Loucy (cell line): ENCODE results near the gene PROX1.

Experiments
- H2AFZ ChIP-seq: fragments of 200-600 bp; sonication (generic); 2 replicates; pipeline ENCODE4 v1.6.0; 2016; ENCODE audit warnings: antibody characterized with exemption, mild to moderate bottlenecking, low read length, moderate library complexity
- H3F3A ChIP-seq: fragments of 200-600 bp; 2 replicates; pipeline ENCODE4 v1.6.0; 2016; ENCODE audit warnings: antibody characterized with exemption, low read depth, mild to moderate bottlenecking
- H3K27me3 ChIP-seq: fragments of 200-600 bp; sonication (generic); 2 replicates; pipeline ENCODE4 v1.6.1; 2014; ENCODE audit warnings: low read length, mild to moderate bottlenecking; ENCODE audit not compliant: insufficient read depth, poor library complexity, severe bottlenecking
- H3K36me3 ChIP-seq: fragments of 200-600 bp; sonication (generic); 2 replicates; pipeline ENCODE4 v1.6.1; 2016; ENCODE audit warnings: low read length; ENCODE audit not compliant: insufficient read depth
- H3K4me1 ChIP-seq: fragments of 200-600 bp; sonication (generic); 2 replicates; pipeline ENCODE4 v1.5.1; 2014; ENCODE audit warnings: low read length, mild to moderate bottlenecking; ENCODE audit not compliant: insufficient read depth, poor library complexity, severe bottlenecking
- H3K4me2 ChIP-seq: fragments of 200-600 bp; sonication (generic); 2 replicates; pipeline ENCODE4 v1.6.0; 2014; ENCODE audit warnings: antibody characterized with exemption, low read length, low read depth, mild to moderate bottlenecking; ENCODE audit not compliant: poor library complexity, severe bottlenecking
- H3K4me3 ChIP-seq: fragments of 200-600 bp; sonication (generic); 2 replicates; pipeline ENCODE4 v1.5.1; 2014; ENCODE audit warnings: low read length, mild to moderate bottlenecking, mixed read lengths; ENCODE audit not compliant: poor library complexity, severe bottlenecking
- H3K79me2 ChIP-seq: fragments of 200-600 bp; sonication (generic); 2 replicates; pipeline ENCODE4 v1.6.1; 2014; ENCODE audit warnings: low read length; ENCODE audit not compliant: insufficient read depth
- H3K9ac ChIP-seq: fragments of 200-600 bp; sonication (generic); 2 replicates; pipeline ENCODE4 v1.6.0; 2014; ENCODE audit warnings: mild to moderate bottlenecking, low read depth, low read length, moderate library complexity; ENCODE audit not compliant: poor library complexity, severe bottlenecking
- H3K9me2 ChIP-seq: fragments of 200-600 bp; sonication (generic); replicated peaks from 2 replicates; pipeline ENCODE4 v1.6.1; 2016; ENCODE audit warnings: low read depth, low read length, mixed read lengths
- H3K9me3 ChIP-seq: fragments of 200-600 bp; sonication (generic); 2 replicates; pipeline ENCODE4 v1.6.1; 2014; ENCODE audit warnings: mild to moderate bottlenecking, antibody characterized with exemption, low read length, low read depth; ENCODE audit not compliant: insufficient read depth
- H4K20me1 ChIP-seq: fragments of 200-600 bp; sonication (generic); 2 replicates; pipeline ENCODE4 v1.6.0; 2014; ENCODE audit warnings: antibody characterized with exemption, low read length, mild to moderate bottlenecking; ENCODE audit not compliant: insufficient read depth, poor library complexity, severe bottlenecking
- EZH2phosphoT487 ChIP-seq: fragments of 200-600 bp; IDR thresholded peaks from 2 replicates; pipeline ENCODE4 v1.6.1; 2018; ENCODE audit warnings: antibody characterized with exemption, mild to moderate bottlenecking, moderate library complexity, borderline replicate concordance
- TF ChIP-seq, protein P1 (sequence below): fragments of 200-600 bp; sonication (generic); conservative IDR thresholded peaks from 2 replicates; pipeline ENCODE4 v1.5.1; 2014; ENCODE audit warnings: mild to moderate bottlenecking, antibody characterized with exemption, low read length

The PROX1 gene

DNA sequence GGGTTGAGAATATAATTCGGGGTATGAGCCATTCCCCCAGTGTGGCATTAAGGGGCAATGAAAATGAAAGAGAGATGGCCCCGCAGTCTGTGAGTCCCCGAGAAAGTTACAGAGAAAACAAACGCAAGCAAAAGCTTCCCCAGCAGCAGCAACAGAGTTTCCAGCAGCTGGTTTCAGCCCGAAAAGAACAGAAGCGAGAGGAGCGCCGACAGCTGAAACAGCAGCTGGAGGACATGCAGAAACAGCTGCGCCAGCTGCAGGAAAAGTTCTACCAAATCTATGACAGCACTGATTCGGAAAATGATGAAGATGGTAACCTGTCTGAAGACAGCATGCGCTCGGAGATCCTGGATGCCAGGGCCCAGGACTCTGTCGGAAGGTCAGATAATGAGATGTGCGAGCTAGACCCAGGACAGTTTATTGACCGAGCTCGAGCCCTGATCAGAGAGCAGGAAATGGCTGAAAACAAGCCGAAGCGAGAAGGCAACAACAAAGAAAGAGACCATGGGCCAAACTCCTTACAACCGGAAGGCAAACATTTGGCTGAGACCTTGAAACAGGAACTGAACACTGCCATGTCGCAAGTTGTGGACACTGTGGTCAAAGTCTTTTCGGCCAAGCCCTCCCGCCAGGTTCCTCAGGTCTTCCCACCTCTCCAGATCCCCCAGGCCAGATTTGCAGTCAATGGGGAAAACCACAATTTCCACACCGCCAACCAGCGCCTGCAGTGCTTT lies 9.4 kb downstream of the PROX1 start:
- no peaks in the 10 kb centered on the region for H3K27me3 ChIP-seq
- H3F3A ChIP-seq = no peaks in the 10 kb centered on the region
- TF ChIP-seq, protein P1, sequence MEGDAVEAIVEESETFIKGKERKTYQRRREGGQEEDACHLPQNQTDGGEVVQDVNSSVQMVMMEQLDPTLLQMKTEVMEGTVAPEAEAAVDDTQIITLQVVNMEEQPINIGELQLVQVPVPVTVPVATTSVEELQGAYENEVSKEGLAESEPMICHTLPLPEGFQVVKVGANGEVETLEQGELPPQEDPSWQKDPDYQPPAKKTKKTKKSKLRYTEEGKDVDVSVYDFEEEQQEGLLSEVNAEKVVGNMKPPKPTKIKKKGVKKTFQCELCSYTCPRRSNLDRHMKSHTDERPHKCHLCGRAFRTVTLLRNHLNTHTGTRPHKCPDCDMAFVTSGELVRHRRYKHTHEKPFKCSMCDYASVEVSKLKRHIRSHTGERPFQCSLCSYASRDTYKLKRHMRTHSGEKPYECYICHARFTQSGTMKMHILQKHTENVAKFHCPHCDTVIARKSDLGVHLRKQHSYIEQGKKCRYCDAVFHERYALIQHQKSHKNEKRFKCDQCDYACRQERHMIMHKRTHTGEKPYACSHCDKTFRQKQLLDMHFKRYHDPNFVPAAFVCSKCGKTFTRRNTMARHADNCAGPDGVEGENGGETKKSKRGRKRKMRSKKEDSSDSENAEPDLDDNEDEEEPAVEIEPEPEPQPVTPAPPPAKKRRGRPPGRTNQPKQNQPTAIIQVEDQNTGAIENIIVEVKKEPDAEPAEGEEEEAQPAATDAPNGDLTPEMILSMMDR = no peak
- no peak for TF ChIP-seq EZH2phosphoT487
- H3K9ac ChIP-seq = no peak overlapping the region
- no peak overlapping the region for H2AFZ ChIP-seq
- H3K4me2 ChIP-seq = no peak overlapping the region
- no peaks in the 10 kb centered on the region for H3K4me1 ChIP-seq
- no peaks in the 10 kb centered on the region for H3K79me2 ChIP-seq
- no peaks in the 10 kb centered on the region for H4K20me1 ChIP-seq
- no peaks in the 10 kb centered on the region for H3K9me2 ChIP-seq
- H3K4me3 ChIP-seq = no peak overlapping the region
- no peaks in the 10 kb centered on the region for H3K36me3 ChIP-seq
- no peaks in the 10 kb centered on the region for H3K9me3 ChIP-seq

DNA sequence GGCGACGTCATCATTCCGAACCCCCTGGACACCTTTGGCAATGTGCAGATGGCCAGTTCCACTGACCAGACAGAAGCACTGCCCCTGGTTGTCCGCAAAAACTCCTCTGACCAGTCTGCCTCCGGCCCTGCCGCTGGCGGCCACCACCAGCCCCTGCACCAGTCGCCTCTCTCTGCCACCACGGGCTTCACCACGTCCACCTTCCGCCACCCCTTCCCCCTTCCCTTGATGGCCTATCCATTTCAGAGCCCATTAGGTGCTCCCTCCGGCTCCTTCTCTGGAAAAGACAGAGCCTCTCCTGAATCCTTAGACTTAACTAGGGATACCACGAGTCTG lies 10.0 kb downstream of the PROX1 start:
- Histone ChIP-seq H3K4me2 (no peak overlapping the region), H3K79me2 (no peaks in the 10 kb centered on the region), H3K27me3 (no peaks in the 10 kb centered on the region), H3K36me3 (no peaks in the 10 kb centered on the region), H3K9me2 (no peaks in the 10 kb centered on the region), H3F3A (no peaks in the 10 kb centered on the region), H3K4me3 (no peak overlapping the region), H3K9me3 (no peaks in the 10 kb centered on the region), H4K20me1 (no peaks in the 10 kb centered on the region), H2AFZ (no peak overlapping the region), H3K9ac (no peak overlapping the region), H3K4me1 (no peaks in the 10 kb centered on the region)
- TF ChIP-seq EZH2phosphoT487 = no peak
- TF ChIP-seq, protein P1 = no peak

GRCh38 chr1:213998785-213999184 lies 11.0 kb downstream of the PROX1 start:
- TF ChIP-seq, protein P1 = no peak
- TF ChIP-seq EZH2phosphoT487 = no peak
- no peak overlapping the region for H3K9ac ChIP-seq
- H3K4me2 ChIP-seq = no peak overlapping the region
- H4K20me1 ChIP-seq = no peaks in the 10 kb centered on the region
- H3K9me2 ChIP-seq = no peaks in the 10 kb centered on the region
- no peaks in the 10 kb centered on the region for H3F3A ChIP-seq
- no peaks in the 10 kb centered on the region for H3K27me3 ChIP-seq
- no peaks in the 10 kb centered on the region for H3K4me1 ChIP-seq
- H3K4me3 ChIP-seq = no peak overlapping the region
- no peak overlapping the region for H2AFZ ChIP-seq
- no peaks in the 10 kb centered on the region for H3K36me3 ChIP-seq
- H3K79me2 ChIP-seq = no peaks in the 10 kb centered on the region
- no peaks in the 10 kb centered on the region for H3K9me3 ChIP-seq
